LNCaP clone FGC (cell line): ENCODE measurements around the gene TP53RK.
"Not testable (repeated sequence)": the region's sequence is repeated elsewhere in the genome, so short reads cannot be mapped to it uniquely, and the experiment has no call there.

Experiments
- DNase-seq: peaks from one replicate; pipeline ENCODE4 v3.0.0-alpha.2; 2011; ENCODE audit warnings: low read depth
- H3K4me3 ChIP-seq: 2 replicates; pipeline ENCODE4 v1.5.1; 2011; ENCODE audit warnings: mild to moderate bottlenecking, low read depth, low read length, control low read depth
- CTCF ChIP-seq: IDR thresholded peaks from 2 replicates; pipeline ENCODE4 v1.5.1; 2012; ENCODE audit warnings: mild to moderate bottlenecking; ENCODE audit not compliant: control insufficient read depth, insufficient read depth; ENCODE audit errors: extremely low read depth

The TP53RK gene

GRCh38 chr20:46677608-46678007 lies 11.6 kb downstream of the TP53RK start:
- TF ChIP-seq CTCF = no peak
- no peak overlapping the region for H3K4me3 ChIP-seq
- no peak for DNase-seq

GRCh38 chr20:46676649-46677316 lies 12.5 kb downstream of the TP53RK start:
- not testable (repeated sequence) for DNase-seq

GRCh38 chr20:46674253-46675083 lies 14.8 kb downstream of the TP53RK start:
- H3K4me3 ChIP-seq = no peak overlapping the region
- DNase-seq = no peak
- no peak for TF ChIP-seq CTCF

More at GRCh38 chr20:46676649-46677316, 12.5 kb downstream of the TP53RK start:
- H3K4me3 ChIP-seq = not testable (repeated sequence)

- H3K4me3 ChIP-seq = no peak overlapping the region
- no peak for DNase-seq
- no peak for TF ChIP-seq CTCF
These were observed 15.6 kb downstream of the TP53RK start for GRCh38 chr20:46673394-46674252.

- TF ChIP-seq CTCF = no peak
- DNase-seq = no peak
- H3K4me3 ChIP-seq = no peak overlapping the region
These were observed 16.6 kb downstream of the TP53RK start for GRCh38 chr20:46672543-46673148.

- TF ChIP-seq CTCF = no peak
- no peak for DNase-seq
- H3K4me3 ChIP-seq = no peak overlapping the region
These were observed 17.2 kb downstream of the TP53RK start for GRCh38 chr20:46671866-46672542.
